Stimulated activated CD8-positive, alpha-beta memory T cell treated with anti-CD3 and anti-CD28 coated beads, Interleukin-15, amount 100 ng/mL, for 24 hours (primary cell): ENCODE data around the gene UAP1.

Experiments
- DNase-seq: peaks from one replicate; pipeline ENCODE4 v3.0.0-alpha.2; 2020; ENCODE audit warnings: low read depth

Gene UAP1

DNA sequence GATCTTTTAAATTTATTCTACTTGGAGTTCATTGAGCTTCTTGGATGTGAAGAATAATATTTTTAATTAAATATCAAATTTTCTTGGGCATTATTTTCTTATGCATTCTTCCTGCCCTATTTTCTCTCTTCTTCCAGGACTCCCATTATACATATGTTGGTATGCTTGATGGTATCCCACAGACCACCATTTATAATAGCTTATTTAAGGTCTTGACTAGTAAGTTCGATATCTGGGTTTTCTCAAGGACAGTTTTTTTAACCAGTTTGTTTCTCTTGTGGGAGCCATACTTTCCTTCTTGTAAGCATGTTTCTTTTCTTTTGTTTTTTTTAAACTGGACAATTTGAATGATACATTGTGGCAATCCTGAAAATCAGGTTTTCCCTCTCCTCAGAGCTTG is 55.3 kb downstream of the UAP1 start:
- DNase-seq = no peak

DNA sequence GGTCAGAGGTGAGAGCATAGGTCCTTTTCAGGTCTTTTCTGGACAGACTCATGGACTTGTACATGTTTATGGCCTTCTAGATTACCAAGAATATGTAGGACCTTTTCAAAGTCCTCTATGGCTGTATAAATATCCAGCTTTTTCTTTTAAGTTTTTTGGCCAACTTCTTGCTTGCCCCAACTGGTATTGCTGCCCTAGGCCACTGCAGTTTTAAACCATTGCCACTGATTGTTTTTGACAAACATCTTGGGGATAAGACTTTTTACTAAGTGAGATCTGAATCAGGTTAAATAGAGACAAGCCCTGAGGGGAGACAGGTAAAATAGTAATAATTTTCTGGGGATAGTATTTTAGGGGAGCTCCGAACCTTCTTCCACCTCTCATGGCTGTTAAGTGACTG is 56.0 kb downstream of the UAP1 start:
- DNase-seq = no peak

DNA sequence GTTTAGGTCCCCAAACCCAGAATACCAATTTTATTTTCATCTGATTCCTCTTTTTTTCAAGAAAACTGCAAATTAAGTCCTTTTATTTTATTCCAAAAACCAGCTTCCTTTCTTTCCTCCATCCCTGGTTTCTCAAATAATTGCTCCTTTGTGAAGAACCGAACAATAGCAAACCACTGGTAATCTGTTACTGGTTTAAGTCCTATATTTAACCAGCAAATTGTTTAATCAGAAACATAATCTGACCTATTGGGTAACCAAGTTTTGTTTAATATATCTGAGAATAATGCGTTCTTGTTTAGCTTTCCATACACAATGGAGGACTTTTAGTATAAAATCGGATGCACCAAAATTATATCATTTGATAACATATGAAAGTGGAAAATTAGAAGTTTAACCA is 57.6 kb downstream of the UAP1 start:
- DNase-seq = no peak

DNA sequence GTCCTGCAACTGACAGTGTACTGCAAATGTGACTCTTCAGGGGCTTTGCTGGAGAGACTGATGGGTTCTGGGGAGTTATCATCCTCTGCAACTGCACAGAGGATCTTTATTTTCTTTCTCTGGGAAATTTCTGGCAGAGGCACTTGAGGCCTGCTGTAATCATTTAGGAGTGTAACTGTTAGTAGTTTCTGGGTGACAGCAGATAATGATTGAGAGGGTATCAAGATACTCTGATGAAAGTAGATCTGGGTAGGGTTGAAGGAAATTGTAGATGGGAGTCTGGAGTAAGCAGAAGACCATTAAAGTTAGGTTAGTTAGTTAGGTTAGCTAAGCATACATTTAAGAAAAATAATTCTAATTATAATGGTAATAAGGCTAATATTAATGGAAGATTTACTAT is 59.7 kb downstream of the UAP1 start:
- DNase-seq = no peak

DNA sequence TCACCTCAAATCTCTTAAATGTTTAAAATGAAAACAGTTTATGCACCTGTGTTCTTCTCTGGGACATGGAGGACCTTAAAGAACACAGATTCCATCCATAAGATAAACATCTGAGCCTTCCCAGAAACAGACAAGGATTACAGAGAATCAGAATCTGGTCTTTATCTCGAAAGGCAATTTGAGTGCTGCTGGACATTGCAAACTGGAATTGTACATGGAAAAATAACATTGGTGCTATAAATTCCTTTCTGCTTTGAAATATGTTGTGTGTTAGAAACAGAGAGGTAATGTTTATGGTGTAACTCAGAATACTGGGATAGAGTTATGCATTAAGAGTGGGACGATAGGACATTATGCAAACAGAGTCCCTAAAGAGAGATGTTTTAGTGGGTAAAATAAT is 64.2 kb downstream of the UAP1 start:
- no peak for DNase-seq

DNA sequence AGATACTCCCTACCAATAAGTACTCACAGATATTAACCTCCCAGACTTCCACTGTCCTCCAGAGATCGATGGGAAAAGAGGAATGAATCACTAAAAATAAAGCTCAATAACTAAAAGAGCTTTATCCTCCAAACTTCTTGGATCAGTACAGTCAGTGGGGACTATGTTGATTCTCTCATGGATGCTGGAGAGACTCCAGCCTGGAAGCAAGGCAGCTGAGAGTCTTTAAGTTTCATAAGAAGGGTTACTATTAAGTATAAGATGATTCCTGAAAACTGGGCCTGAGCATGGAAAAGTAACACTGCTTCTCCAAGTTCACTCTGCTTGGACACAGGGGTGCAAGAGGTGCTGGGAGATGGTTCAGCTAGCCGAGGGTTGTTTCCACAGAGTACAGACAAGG is 64.6 kb downstream of the UAP1 start:
- DNase-seq = no peak

DNA sequence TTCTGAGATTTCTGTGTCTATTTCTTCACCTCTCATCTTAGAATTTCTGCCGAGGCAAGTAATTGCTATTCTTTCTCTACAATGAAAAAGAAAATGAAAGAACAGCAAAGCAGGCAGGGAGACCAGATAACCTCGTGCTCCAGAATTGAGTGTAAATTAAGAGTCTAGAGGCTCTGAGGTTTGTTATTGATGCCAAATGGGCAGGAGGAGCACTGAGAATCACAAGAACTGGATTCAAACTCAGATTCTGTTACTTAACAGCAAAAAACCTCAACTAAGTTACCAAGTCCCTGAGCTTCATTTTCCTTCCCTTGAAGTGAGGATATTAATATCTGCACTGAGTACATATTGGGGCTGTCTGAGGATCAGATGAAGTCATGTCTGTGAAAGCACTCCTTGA is 65.2 kb downstream of the UAP1 start:
- DNase-seq = no peak

DNA sequence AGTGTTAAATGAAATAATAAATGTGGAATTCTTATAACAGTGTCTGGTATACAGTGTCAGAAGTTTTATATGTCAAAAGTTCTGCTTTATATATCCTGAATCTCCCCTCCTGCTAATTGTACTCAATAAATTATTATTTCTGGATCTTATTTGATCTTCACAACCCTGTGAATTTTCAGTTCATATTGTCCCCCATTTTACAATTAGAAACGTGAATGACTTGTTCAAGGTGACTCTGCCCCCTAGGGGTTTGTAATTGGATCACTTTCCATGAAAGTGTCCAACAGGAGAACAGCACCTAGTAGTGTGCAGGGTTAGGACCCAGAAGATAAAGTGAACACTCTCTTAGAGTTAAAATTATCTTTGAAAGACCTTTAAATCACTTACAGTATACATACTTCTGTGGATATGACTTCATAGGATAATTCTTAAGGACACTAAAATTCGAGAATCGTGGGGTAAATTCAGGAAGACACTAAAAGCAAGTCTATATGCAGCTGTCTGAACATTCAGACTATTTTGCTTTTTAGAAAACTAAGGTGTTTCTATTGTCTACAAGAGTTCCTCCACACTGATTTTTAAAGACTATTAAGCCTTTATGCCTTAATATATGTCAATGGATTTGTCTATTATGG is 66.3 kb downstream of the UAP1 start:
- DNase-seq = no peak

DNA sequence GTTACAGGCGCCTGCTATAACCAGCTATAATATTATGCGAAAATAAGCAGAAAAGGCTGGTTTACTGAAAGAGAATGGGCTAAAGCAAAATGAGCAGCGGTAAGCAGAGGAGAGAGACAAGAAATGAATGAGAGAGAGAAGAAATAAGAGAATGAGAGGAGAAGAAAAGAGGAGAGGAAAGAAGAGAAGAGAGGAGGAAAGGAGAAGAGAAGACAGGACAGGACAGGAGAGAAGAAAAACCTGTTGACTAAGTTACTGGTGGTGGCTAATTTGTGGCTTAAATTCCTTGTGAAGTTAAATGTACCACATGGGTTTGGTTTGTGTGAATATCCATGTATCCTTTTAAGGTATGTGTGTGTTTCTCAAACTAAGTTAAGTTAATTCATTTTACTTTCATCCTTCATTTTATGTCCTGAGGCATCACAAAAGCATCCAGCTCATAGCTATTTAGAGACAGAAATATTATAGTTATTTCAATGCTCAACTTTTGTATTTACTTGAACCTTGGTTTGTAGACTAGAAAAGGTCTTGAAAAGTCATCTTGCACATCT is 67.6 kb downstream of the UAP1 start:
- no peak for DNase-seq

DNA sequence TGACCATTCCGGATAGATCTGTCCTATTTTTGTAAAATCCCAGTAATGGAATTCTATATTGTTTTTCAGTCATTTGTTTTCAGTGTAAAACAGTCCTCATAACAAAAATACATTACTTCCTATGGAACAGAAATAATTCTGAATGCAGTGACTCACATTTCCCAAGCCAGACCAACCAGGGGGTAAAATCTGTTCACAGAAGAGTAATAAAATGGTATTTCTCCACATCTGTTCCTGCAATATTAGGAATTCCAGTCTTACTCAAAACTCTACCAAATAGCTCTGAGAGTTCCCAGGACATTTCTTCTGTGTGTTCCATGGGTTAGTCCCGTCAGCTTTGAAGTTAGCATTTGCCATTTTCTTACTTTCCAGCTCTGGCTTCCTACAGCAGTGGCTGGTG is 68.1 kb downstream of the UAP1 start:
- DNase-seq = no peak

DNA sequence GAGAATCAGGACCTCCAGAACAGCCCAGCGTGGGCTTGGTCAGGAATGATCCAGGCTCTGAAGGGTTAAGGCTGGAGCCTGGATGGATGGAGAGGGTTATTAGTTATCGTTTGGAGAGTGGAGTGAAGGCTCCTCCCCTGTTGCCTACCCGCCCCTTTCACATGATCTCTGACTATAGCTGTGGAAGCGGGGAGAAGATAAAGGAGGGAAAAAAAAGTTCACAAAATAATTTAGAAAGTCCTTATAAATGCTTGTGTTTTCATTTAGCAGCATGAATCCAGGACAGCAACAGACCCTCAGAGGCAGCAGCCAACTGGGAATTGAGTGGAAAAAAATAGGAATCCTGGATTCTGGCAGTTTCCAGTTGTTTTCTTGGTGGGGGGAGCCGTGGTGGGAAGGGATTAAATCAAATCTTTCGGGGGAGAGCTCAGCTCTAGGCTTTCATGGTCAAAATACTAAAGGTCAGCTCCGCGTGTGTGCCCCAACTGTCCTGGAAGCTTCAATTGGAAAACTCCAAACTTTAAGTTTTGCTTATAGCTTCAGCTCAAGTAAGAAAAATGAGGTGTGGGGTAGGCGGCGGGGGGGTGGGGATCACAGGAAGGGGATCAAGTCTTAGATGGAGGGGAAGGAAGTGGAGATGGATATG is 70.1 kb downstream of the UAP1 start:
- DNase-seq = no peak

DNA sequence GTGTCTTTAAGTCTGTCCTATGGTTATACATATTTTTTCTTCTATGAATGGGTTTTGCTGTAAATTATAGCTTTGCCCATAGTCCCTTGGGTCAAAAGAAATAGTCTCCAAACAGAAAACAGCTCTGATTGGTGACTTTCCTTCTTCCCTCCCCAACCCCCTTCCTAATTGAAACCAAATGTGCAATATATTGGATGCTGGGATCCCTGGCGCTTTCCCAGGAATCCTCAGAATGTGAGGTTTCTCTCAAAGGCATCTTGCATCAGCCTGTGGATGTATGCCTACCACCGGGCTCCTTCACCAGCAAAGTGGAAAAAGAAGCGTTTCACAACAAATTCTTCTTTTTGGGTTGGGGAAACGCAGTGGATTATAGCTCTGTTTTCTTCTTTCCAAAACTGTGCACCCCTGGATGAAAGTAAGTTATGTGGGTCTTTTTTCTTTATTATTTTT is 70.7 kb downstream of the UAP1 start, which contains the start of gene DDR2:
Gene DDR2, plus strand, starts transcription at position 248 of the 450 bp plus-strand sequence. CDS start 86,600 bp downstream, outside the sequence.
- DNase-seq = no peak

DNA sequence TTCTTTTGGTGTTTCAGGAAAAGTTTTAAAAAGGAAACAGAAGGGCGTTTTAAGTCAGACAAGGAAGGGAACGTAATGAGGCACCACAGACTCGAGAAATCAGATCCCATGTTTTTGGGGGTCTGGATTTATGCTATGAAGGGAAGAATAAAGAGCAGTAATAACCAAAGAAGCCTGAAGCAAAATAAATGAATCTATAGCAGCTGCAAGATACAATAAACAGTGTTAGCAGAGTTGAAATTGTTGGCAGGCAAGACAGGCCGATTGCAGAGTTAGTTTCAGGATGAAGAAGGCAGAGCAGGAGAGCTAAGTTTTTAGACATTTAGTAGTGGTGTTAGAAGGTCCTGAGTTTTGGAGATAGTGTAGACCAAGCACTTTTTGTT is 71.2 kb downstream of the UAP1 start:
- no peak for DNase-seq

DNA sequence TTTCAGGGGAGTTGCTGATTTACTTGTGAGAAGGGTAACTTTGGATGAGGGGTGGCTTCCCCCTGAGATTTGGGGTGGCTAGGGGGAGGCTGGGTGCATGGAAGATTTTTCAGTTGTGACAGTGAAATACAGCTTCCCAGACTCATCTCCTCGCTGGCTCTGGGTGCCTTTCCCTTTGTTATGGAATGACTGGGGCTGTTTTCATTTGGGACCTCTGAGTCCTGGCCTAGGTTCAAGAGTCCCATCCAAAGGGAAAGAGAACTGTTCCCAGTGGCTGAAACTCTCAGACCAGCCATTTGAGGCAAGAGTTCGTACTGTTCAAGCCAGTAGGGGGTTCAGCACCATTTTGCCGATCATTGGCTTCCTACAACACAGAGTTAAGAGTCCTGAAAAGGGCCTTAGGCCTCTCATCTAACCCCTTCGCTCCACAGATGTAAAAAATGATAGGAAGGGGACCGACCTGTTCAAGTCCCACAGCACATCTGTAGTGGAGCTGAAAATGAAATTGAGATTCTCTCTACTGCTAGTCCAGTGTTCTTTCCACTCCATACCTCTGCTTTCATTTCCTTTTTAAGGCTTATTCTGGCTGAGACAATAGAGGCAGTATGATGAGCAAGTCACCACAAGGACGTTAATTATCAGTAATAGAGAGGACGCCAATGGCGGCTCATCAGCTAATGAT is 71.7 kb downstream of the UAP1 start:
- DNase-seq = no peak

DNA sequence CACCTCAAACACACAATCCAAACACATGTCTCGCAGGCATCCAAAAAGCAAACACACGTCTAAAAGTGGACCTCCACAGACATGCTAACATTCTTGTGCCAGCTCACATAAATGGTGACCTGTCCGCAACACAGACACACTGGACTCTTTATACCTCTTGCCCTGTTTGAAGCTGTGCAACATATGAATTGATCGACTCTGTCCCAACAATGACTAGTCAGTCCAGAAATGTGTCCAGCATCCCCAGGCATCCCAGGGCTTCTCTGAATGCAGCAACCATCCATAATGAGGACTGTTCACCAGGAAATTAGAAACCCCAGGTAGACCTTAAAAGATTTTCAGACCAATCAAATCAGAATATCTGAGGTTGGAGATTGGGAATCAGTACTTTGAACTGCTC is 73.9 kb downstream of the UAP1 start:
- DNase-seq = no peak

DNA sequence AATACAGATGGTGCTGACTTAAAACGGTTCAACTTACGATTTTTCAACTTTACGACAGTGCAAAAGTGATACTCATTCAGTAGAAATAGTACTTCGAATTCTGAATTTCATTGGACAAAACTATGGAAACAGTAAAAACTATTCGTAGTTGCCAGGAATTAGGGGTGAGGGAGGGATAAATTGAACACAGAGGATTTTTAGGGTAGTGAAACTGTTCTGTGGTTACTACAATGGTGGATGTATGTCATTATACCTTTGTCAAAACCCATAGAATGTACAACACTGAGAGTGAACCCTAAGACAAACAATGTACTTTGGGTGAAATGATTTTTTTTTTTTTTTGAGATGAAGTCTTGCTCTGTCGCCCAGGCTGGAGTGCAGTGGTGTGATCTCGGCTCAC is 78.2 kb downstream of the UAP1 start:
- DNase-seq = no peak

DNA sequence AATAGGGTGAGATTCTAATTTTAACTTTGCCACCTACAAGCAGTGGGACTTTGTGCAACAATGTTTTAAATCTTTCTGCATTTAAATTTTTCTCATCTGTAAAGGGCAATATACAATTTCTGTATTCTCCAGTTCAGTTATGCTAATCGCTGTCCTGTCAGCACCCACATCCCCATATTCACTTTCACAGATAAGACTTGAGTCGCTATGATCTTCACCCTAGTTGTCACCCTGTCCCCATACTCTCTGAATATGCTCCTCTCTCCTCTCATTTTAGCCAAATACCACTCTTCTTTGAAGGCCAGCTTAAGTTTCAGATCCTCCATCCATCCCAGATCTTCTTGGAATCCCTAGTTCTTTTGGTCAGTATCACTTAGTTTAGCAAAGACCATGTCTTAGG is 79.6 kb downstream of the UAP1 start:
- no peak for DNase-seq

DNA sequence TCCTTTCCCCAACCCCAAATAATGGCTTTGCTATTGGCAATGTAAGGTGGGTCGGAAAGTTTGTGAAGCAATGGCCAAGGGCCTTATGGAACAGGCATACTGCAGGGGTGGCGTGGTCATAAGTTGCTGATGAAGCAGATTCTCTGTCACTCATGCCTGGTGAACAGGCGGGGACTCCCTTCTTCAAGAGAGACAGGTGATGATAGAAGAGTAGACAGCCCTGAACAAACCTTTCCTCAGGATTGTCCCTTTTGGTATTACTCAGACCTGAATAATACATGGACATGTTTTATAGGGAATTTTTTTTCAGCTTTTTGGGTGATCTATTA is 83.4 kb downstream of the UAP1 start:
- DNase-seq = no peak

DNA sequence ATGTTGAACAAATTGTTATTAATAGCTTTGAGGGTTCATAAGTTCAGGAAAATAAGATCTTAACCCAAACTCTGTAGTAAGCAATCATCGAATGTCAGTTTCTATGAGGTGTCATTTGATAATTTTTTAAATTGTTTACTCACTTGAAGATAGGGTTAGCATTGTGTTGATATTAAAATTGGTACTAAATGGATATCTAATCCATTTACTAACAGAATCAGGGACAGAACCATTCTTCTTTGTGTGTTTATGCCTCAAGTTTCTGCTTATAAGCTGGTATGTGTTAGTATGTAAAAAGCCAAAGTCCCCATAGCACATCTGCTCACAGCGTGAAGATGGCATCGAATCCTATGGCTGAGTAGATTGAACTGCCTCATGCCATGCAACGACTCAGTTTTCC is 84.1 kb downstream of the UAP1 start:
- no peak for DNase-seq

DNA sequence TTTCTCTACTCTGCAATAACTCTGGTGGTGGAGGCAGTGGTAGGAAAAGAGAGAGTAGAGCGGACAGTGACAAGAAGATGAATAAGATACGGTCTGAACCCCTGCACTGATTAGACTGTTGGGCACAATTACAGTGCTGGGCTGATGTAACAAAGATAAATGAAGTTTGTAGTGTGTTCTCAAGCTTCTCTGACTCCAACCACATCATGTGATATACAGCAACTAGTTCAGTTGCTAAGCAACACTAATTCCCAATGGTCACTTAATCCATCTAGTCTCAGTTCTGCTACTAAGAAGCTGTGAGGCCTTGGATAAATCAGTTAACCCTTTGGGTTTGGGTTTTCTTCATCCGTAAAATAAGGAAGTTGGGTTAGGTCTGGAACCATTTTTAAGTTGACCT is 88.1 kb downstream of the UAP1 start:
- no peak for DNase-seq
